ENCODE data around the gene MBP. TPM values are rescaled to one million over a fixed set of nuclear protein-coding genes. Genes with fewer than 3 reads are reported as not detected.

MBP gene
- total RNA-seq, 1 donor from 2014 or later: 2.0 TPM

- Mint-ChIP-seq H3K36me3 (ENCODE audit: low read depth) (no peaks in the 10 kb centered on the region), H3K27ac (ENCODE audit: unreplicated experiment) (no peak overlapping the region), H3K9me3 (peaks cover 3% of the 10 kb centered on the region), H3K27me3 (ENCODE audit: low read depth) (peaks cover 33% of the 10 kb centered on the region), H3K4me3 (no peak overlapping the region), H3K4me1 (peaks cover 8% of the 10 kb centered on the region)
- no peak for DNase-seq (ENCODE audit: low read depth, low spot score)
- no peak for TF ChIP-seq CTCF (conservative IDR thresholded peaks at IDR 0.05)
Measured at GRCh38 chr18:77136871-77137665, 4.5 kb upstream of the MBP start.

GRCh38 chr18:77136076-77136718 lies 3.6 kb upstream of the MBP start:
- no peak for DNase-seq (ENCODE audit: low read depth, low spot score)
- Mint-ChIP-seq H3K27ac (ENCODE audit: unreplicated experiment) (no peak overlapping the region), H3K9me3 (no peaks in the 10 kb centered on the region), H3K36me3 (ENCODE audit: low read depth) (no peaks in the 10 kb centered on the region), H3K4me1 (peaks cover 11% of the 10 kb centered on the region), H3K27me3 (ENCODE audit: low read depth) (peaks cover 37% of the 10 kb centered on the region), H3K4me3 (no peak overlapping the region)
- no peak for TF ChIP-seq CTCF (conservative IDR thresholded peaks at IDR 0.05)

GRCh38 chr18:77135339-77136075 lies 2.9 kb upstream of the MBP start:
- Mint-ChIP-seq H3K9me3 (no peaks in the 10 kb centered on the region), H3K4me3 (no peak overlapping the region), H3K4me1 (peaks cover 14% of the 10 kb centered on the region), H3K27me3 (ENCODE audit: low read depth) (peaks cover 44% of the 10 kb centered on the region), H3K36me3 (ENCODE audit: low read depth) (no peaks in the 10 kb centered on the region), H3K27ac (ENCODE audit: unreplicated experiment) (no peak overlapping the region)
- TF ChIP-seq CTCF (conservative IDR thresholded peaks at IDR 0.05): no peak
- no peak for DNase-seq (ENCODE audit: low read depth, low spot score)

- H3K9me3 Mint-ChIP-seq: no peaks in the 10 kb centered on the region
- H3K27ac Mint-ChIP-seq (ENCODE audit: unreplicated experiment): no peak overlapping the region
- TF ChIP-seq CTCF (conservative IDR thresholded peaks at IDR 0.05): no peak
- no peaks in the 10 kb centered on the region for H3K36me3 Mint-ChIP-seq (ENCODE audit: low read depth)
- H3K4me1 Mint-ChIP-seq: peaks cover 17% of the 10 kb centered on the region
- no peak for DNase-seq (ENCODE audit: low read depth, low spot score)
- peaks cover 51% of the 10 kb centered on the region for H3K27me3 Mint-ChIP-seq (ENCODE audit: low read depth)
- H3K4me3 Mint-ChIP-seq: peak overlapping the region; percentile 84
Measured at GRCh38 chr18:77134611-77135010, 2.0 kb upstream of the MBP start.

GRCh38 chr18:77133835-77134496 lies 1.4 kb upstream of the MBP start:
- Mint-ChIP-seq H3K4me1 (peaks cover 17% of the 10 kb centered on the region), H3K9me3 (no peaks in the 10 kb centered on the region), H3K4me3 (peak overlapping the region; percentile 84), H3K27me3 (ENCODE audit: low read depth) (peaks cover 56% of the 10 kb centered on the region), H3K36me3 (ENCODE audit: low read depth) (no peaks in the 10 kb centered on the region), H3K27ac (ENCODE audit: unreplicated experiment) (no peak overlapping the region)
- TF ChIP-seq CTCF (conservative IDR thresholded peaks at IDR 0.05): no peak
- DNase-seq (ENCODE audit: low read depth, low spot score): no peak
